ENCODE measurements around the gene ACTR3C.

- TF ChIP-seq POLR2A (IDR thresholded peaks at IDR 0.05; ENCODE audit: low read depth, low read length): no peak
- TF ChIP-seq POLR2AphosphoS5 (IDR thresholded peaks at IDR 0.05; ENCODE audit: low read depth, low read length): no peak
Measured at GRCh38 chr7:150307904-150308303, 15.4 kb downstream of the ACTR3C start.

Data from GM12892 (cell line).